Lower lobe of right lung (tissue), 2 donors: ENCODE results near the gene SPAG16. TPM values are rescaled to one million over a fixed set of nuclear protein-coding genes. Genes with fewer than 3 reads are reported as not detected.

ENCODE experiments used
- ATAC-seq, 2 donors: fragments of 200-7000 bp; cut with Tn5 transposase; one replicate each; pipeline ENCODE4 v1.9.1; 2020 to 2022; ENCODE audit warnings: mild to moderate bottlenecking in 2 of 2, moderate library complexity in 2 of 2
- DNase-seq: peaks from one replicate; pipeline ENCODE4 v3.0.0-alpha.2; 2020
- H3K27ac ChIP-seq: fragments of 200-600 bp; one replicate; pipeline ENCODE4 v1.8.0; 2022
- H3K27me3 ChIP-seq: fragments of 200-600 bp; one replicate; pipeline ENCODE4 v1.8.0; 2022; ENCODE audit warnings: low read depth
- H3K36me3 ChIP-seq: fragments of 200-600 bp; one replicate; pipeline ENCODE4 v1.8.0; 2022; ENCODE audit warnings: mild to moderate bottlenecking
- H3K4me1 ChIP-seq: fragments of 200-600 bp; one replicate; pipeline ENCODE4 v1.8.0; 2022
- H3K4me3 ChIP-seq: fragments of 200-600 bp; one replicate; pipeline ENCODE4 v1.8.0; 2022; ENCODE audit warnings: mild to moderate bottlenecking
- H3K9me3 ChIP-seq: fragments of 200-600 bp; one replicate; pipeline ENCODE4 v1.8.0; 2022
- CTCF ChIP-seq: fragments of 200-600 bp; IDR thresholded peaks from one replicate; pipeline ENCODE4 v1.8.0; 2022; ENCODE audit warnings: antibody characterized with exemption, mild to moderate bottlenecking
- intact Hi-C: fragments of 100-400 bp; cut with DNase I; formaldehyde crosslinking; loops from one replicate; pipeline ENCODE4 v1.11.0; 2022
- total RNA-seq: library from RNA; stranded (reverse); fragmentation: NEBNext Ultra II Directional; extraction: Animal tissue kit (Norgen Biotek cat#: 25700); gene quantifications from one replicate; pipeline ENCODE4 v1.2.1, GENCODE V29; 2021
- donor health status: DM: no; HTN: yes; CAD: no; lungs with severe emphysema.

SPAG16 gene
- total RNA-seq, 1 donor from 2014 or later: 16.7 TPM

- Histone ChIP-seq H3K4me1 (no peaks in the 10 kb centered on the region), H3K27ac (no peak overlapping the region), H3K4me3 (no peak overlapping the region), H3K36me3 (no peaks in the 10 kb centered on the region), H3K27me3 (no peaks in the 10 kb centered on the region), H3K9me3 (no peaks in the 10 kb centered on the region)
- TF ChIP-seq CTCF: no peak
- ATAC-seq (no peak), DNase-seq (no peak)
- intact Hi-C loops: no loop called here
Observed at GRCh38 chr2:214064471-214064870, 780.2 kb downstream of the SPAG16 start.

GRCh38 chr2:214066862-214067261 lies 782.6 kb downstream of the SPAG16 start:
- intact Hi-C loops: no loop called here
- ATAC-seq (no peak), DNase-seq (no peak)

GRCh38 chr2:214069254-214069653 lies 785.0 kb downstream of the SPAG16 start:
- ATAC-seq (peak in 1 of 2 donors; percentile 28), DNase-seq (no peak)
- no peak for TF ChIP-seq CTCF
- Histone ChIP-seq H3K9me3 (no peaks in the 10 kb centered on the region), H3K4me3 (no peak overlapping the region), H3K27me3 (no peaks in the 10 kb centered on the region), H3K36me3 (no peaks in the 10 kb centered on the region), H3K4me1 (no peaks in the 10 kb centered on the region), H3K27ac (no peak overlapping the region)
- intact Hi-C loops: no loop called here

More at GRCh38 chr2:214066862-214067261, 782.6 kb downstream of the SPAG16 start:
- no peak overlapping the region for H3K4me3 ChIP-seq
- H3K27ac ChIP-seq: no peak overlapping the region
- no peaks in the 10 kb centered on the region for H3K27me3 ChIP-seq
- no peaks in the 10 kb centered on the region for H3K4me1 ChIP-seq
- no peaks in the 10 kb centered on the region for H3K36me3 ChIP-seq
- TF ChIP-seq CTCF: no peak
- no peaks in the 10 kb centered on the region for H3K9me3 ChIP-seq

- H3K36me3 ChIP-seq: no peaks in the 10 kb centered on the region
- TF ChIP-seq CTCF: no peak
- intact Hi-C loops: no loop called here
- no peak overlapping the region for H3K27ac ChIP-seq
- no peaks in the 10 kb centered on the region for H3K9me3 ChIP-seq
- no peak overlapping the region for H3K4me3 ChIP-seq
- DNase-seq (no peak), ATAC-seq (no peak)
- no peaks in the 10 kb centered on the region for H3K4me1 ChIP-seq
- H3K27me3 ChIP-seq: no peaks in the 10 kb centered on the region
Observed at GRCh38 chr2:214075456-214075855, 791.2 kb downstream of the SPAG16 start.

GRCh38 chr2:214076527-214076926 lies 792.3 kb downstream of the SPAG16 start:
- Histone ChIP-seq H3K27me3 (no peaks in the 10 kb centered on the region), H3K36me3 (no peaks in the 10 kb centered on the region), H3K4me3 (no peak overlapping the region), H3K9me3 (no peaks in the 10 kb centered on the region), H3K4me1 (no peaks in the 10 kb centered on the region), H3K27ac (no peak overlapping the region)
- no peak for DNase-seq
- no peak for ATAC-seq
- no peak for TF ChIP-seq CTCF
- intact Hi-C loops: no loop called here

GRCh38 chr2:214077727-214078126 lies 793.5 kb downstream of the SPAG16 start:
- intact Hi-C loops: no loop called here
- H3K4me3 ChIP-seq: no peak overlapping the region
- no peak for TF ChIP-seq CTCF
- no peaks in the 10 kb centered on the region for H3K36me3 ChIP-seq
- H3K27me3 ChIP-seq: no peaks in the 10 kb centered on the region
- no peak overlapping the region for H3K27ac ChIP-seq
- DNase-seq (no peak), ATAC-seq (no peak)
- H3K4me1 ChIP-seq: no peaks in the 10 kb centered on the region
- H3K9me3 ChIP-seq: no peaks in the 10 kb centered on the region
